GM11168 (cell line): ENCODE results near the gene ARFGAP3.

Source experiments
- in situ Hi-C: fragments of 300-500 bp; cut with MboI; formaldehyde crosslinking; loops from one replicate; pipeline ENCODE4 v1.12.0; 2022; ENCODE audit warnings: low sequenced_read_pairs; ENCODE audit not compliant: unreplicated experiment

The ARFGAP3 gene

GRCh38 chr22:42856865-42857704 is at the start of gene ARFGAP3:
Gene ARFGAP3, minus strand, starts transcription at chr22:42857273. Its CDS starts 91 bp downstream, at chr22:42857182.
- in situ Hi-C loops, result no loop called here

GRCh38 chr22:42905702-42906183 is 48.7 kb upstream of the ARFGAP3 start:
- in situ Hi-C loops, result no loop called here

- in situ Hi-C loops, result no loop called here
Observed at GRCh38 chr22:42905217-42905616, 48.1 kb upstream of the ARFGAP3 start.

- in situ Hi-C loops, result no loop called here
Observed at GRCh38 chr22:42904050-42904449, 47.0 kb upstream of the ARFGAP3 start.

GRCh38 chr22:42902875-42903510 is 45.9 kb upstream of the ARFGAP3 start:
- in situ Hi-C loops, result no loop called here

GRCh38 chr22:42901790-42902508 is 44.9 kb upstream of the ARFGAP3 start:
- in situ Hi-C loops, result no loop called here

- in situ Hi-C loops, result no loop called here
Observed at GRCh38 chr22:42897960-42898359, 40.9 kb upstream of the ARFGAP3 start.

- in situ Hi-C loops, result no loop called here
Observed at GRCh38 chr22:42895541-42895981, 38.5 kb upstream of the ARFGAP3 start.

GRCh38 chr22:42895087-42895486 is 38.0 kb upstream of the ARFGAP3 start:
- in situ Hi-C loops, result no loop called here

- in situ Hi-C loops, result no loop called here
Observed at GRCh38 chr22:42893371-42894150, 36.5 kb upstream of the ARFGAP3 start.

GRCh38 chr22:42892571-42893316 is 35.7 kb upstream of the ARFGAP3 start:
- in situ Hi-C loops, result no loop called here

GRCh38 chr22:42892156-42892555 is 35.1 kb upstream of the ARFGAP3 start:
- in situ Hi-C loops, result no loop called here

GRCh38 chr22:42891696-42892095 is 34.6 kb upstream of the ARFGAP3 start:
- in situ Hi-C loops, result no loop called here

- in situ Hi-C loops, result no loop called here
Observed at GRCh38 chr22:42891008-42891407, 33.9 kb upstream of the ARFGAP3 start.

- in situ Hi-C loops, result loop anchor here (10.0 kb wide), 1 partner anchor 145 kb away; no protein-coding TSS in a partner anchor
Observed at GRCh38 chr22:42889304-42889703, 32.2 kb upstream of the ARFGAP3 start.

- in situ Hi-C loops, result loop anchor here (10.0 kb wide), 1 partner anchor 147 kb away; no protein-coding TSS in a partner anchor
Observed at GRCh38 chr22:42887523-42888507, 30.7 kb upstream of the ARFGAP3 start.

GRCh38 chr22:42887120-42887519 is 30.0 kb upstream of the ARFGAP3 start:
- in situ Hi-C loops, result loop anchor here (10.0 kb wide), 1 partner anchor 148 kb away; no protein-coding TSS in a partner anchor

- in situ Hi-C loops, result loop anchor here (10.0 kb wide), 1 partner anchor 149 kb away; no protein-coding TSS in a partner anchor
Observed at GRCh38 chr22:42885446-42885845, 28.4 kb upstream of the ARFGAP3 start.
